Right atrium auricular region (tissue), 2 donors: Measurements from ENCODE around the gene MYL4. TPM values are rescaled to one million over a fixed set of nuclear protein-coding genes. Genes with fewer than 3 reads are reported as not detected.
A peak's percentile ranks its signal among the peaks of the same experiment; 100 is the strongest.

Source experiments
- DNase-seq: peaks from one replicate; pipeline ENCODE4 v3.0.0-alpha.2; 2019; ENCODE audit warnings: low spot score
- H3K27ac ChIP-seq, 2 donors: fragments of 200-600 bp; sonication (generic); 1 replicate in 1 of 2; 2 replicates in 1 of 2; pipeline ENCODE4 v1.5.1; 2016 to 2019
- H3K27me3 ChIP-seq, 2 donors: fragments of 200-600 bp; sonication (generic); one replicate each; pipeline versions ENCODE4 v1.5.1 to v1.6.0; 2017 to 2019
- H3K36me3 ChIP-seq: fragments of 200-600 bp; sonication (generic); one replicate; pipeline ENCODE4 v1.5.1; 2016
- H3K4me1 ChIP-seq, 2 donors: fragments of 200-600 bp; sonication (generic); one replicate each; pipeline versions ENCODE4 v1.5.1 to v1.6.0; 2017 to 2019
- H3K4me3 ChIP-seq, 2 donors: fragments of 200-600 bp; sonication (generic); 1 replicate in 1 of 2; 2 replicates in 1 of 2; pipeline ENCODE4 v1.5.1; 2017 to 2019; ENCODE audit warnings: mild to moderate bottlenecking in 1 of 2, moderate library complexity in 1 of 2
- H3K9me3 ChIP-seq, 2 donors: fragments of 200-600 bp; sonication (generic); one replicate each; pipeline ENCODE4 v1.5.1; 2019
- total RNA-seq, 2 donors: library from RNA; depleted of rRNA; stranded (reverse); fragments of >200 nt; gene quantifications; one replicate each; pipeline ENCODE4 v1.1.0, GENCODE V29; 2016
- TF ChIP-seq, protein P1 (sequence below), 2 donors: fragments of 200-600 bp; sonication (generic); IDR thresholded peaks; one replicate each; pipeline ENCODE4 v1.5.1; 2019; ENCODE audit warnings: antibody characterized with exemption in 2 of 2

The MYL4 gene
- total RNA-seq, 2 donors from 2014 or later: 3,895 to 5,829 TPM

DNA sequence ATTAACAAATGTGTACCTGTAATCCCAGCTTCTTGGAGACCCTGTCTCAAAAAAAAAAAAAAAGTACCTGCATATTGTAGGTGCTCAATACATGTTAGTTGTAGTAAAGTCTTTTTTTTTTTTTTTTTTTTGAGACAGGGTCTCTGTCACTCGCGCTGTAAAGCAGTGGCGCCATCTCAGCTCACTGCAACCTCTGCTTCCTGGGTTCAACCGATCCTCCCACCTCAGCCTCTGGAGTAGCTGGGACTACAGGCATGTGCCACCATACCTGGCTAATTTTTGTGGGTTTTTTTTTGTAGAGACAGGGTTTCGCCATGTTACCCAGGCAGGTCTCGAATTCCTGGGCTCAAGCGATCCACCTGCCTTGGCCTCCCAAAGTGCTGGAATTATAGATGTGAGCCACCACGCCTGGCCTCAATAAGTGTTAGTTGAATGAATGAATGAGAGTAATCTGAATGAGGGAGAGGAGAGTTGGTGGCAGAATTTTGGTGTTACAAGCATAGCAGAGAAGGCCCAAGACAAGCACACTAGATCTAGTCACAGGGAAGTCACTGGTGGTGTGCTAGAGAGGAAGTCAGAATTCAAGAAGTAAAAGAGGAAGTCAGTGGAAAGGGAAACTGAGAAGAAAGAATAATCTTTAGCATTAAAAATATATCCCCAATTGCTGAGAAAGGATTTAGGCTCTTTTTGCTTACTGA, 9.4 kb upstream of the MYL4 start:
- Histone ChIP-seq H3K27ac (peak overlapping the region in 1 of 2 donors; percentile 6), H3K36me3 (no peaks in the 10 kb centered on the region)
- DNase-seq: no peak

DNA sequence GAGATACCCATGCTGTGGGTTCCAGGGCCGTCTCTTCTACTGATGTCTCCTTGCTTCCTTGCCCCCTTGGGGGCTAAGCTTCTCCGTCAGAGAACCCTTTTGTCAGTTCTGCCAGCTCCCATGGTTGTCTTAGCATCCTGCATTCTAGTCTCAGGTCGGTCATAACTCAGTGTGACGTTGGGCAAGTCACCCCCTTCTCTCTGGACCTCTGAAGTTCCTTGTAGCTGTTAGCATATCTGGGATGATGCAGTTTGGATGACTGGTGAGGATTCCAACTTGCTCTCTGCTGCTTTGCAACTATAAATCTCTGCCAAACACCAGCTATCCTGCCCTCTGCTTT, 8.9 kb upstream of the MYL4 start:
- no peaks in the 10 kb centered on the region for H3K36me3 ChIP-seq
- H3K27ac ChIP-seq: peak overlapping the region in 1 of 2 donors; percentile 6
- no peaks in the 10 kb centered on the region for H3K27me3 ChIP-seq
- no peak for DNase-seq
- H3K4me3 ChIP-seq: no peak overlapping the region
- H3K9me3 ChIP-seq: no peaks in the 10 kb centered on the region
- H3K4me1 ChIP-seq: peaks cover 0 to 19% of the 10 kb centered on the region in 2 donors
- TF ChIP-seq, protein P1, sequence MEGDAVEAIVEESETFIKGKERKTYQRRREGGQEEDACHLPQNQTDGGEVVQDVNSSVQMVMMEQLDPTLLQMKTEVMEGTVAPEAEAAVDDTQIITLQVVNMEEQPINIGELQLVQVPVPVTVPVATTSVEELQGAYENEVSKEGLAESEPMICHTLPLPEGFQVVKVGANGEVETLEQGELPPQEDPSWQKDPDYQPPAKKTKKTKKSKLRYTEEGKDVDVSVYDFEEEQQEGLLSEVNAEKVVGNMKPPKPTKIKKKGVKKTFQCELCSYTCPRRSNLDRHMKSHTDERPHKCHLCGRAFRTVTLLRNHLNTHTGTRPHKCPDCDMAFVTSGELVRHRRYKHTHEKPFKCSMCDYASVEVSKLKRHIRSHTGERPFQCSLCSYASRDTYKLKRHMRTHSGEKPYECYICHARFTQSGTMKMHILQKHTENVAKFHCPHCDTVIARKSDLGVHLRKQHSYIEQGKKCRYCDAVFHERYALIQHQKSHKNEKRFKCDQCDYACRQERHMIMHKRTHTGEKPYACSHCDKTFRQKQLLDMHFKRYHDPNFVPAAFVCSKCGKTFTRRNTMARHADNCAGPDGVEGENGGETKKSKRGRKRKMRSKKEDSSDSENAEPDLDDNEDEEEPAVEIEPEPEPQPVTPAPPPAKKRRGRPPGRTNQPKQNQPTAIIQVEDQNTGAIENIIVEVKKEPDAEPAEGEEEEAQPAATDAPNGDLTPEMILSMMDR (IDR thresholded peaks at IDR 0.05): no peak

More for the DNA sequence above, 9.4 kb upstream of the MYL4 start:
- Histone ChIP-seq H3K4me3 (no peak overlapping the region), H3K9me3 (no peaks in the 10 kb centered on the region), H3K4me1 (peaks cover 0 to 13% of the 10 kb centered on the region in 2 donors), H3K27me3 (no peaks in the 10 kb centered on the region)
- TF ChIP-seq, protein P1 (IDR thresholded peaks at IDR 0.05): no peak

DNA sequence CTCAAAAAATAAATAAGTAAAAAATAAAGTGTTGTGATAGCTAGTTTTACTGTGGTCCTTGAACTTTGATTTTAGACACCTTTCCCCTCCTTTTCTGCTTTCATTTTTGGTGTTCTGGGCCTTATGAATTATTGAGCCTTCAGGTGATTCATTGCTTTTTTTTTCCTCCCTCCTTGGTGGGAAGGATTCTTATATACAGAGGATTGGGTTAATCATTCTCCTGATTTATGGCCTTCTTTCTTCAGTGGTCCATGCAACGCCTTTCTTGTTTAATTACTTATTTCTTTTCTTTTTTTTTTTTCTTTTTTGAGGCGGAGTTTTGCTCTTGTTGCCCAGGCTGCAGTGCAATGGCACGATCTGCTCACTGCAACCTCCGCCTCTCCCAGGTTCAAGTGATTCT, 8.0 kb upstream of the MYL4 start:
- Histone ChIP-seq H3K36me3 (no peaks in the 10 kb centered on the region), H3K4me1 (peaks cover 0 to 27% of the 10 kb centered on the region in 2 donors), H3K27me3 (no peaks in the 10 kb centered on the region), H3K9me3 (no peaks in the 10 kb centered on the region), H3K4me3 (no peak overlapping the region), H3K27ac (no peak overlapping the region)
- no peak for DNase-seq
- TF ChIP-seq, protein P1 (IDR thresholded peaks at IDR 0.05): no peak

DNA sequence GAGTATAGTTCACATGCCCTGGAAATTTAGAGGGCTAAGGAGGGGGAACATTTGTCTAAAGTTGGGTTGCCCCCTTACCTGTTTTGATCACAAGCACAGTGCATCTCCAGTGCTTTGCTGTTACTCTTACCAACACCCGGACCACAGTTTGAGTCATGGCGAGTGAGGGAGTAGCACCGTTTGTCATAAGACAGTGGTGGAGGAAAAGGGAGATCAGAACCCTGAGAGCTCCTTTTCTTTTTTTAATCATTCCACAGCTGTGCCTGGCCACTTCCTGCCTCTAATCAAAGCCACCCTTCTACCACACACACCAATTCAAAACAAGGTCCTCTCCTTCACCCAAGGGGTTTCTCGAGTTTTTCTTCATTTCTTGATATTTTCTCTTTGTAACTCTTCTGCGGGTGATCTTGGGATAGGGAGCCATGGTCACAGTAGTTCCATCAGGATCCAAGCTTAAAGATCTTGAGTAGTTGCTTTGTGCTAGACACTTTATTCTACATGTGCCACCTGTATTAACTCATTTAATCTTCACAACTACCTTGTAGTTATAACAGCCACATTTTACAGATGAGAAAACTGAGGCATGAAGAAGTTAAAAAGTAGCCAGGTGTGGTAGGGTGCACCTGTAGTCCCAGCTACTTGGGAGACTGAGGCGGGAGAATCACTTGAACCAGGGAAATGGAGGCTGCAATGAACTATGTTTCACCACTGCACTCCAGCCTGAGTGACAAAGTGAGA, 5.0 kb upstream of the MYL4 start:
- Histone ChIP-seq H3K4me3 (no peak overlapping the region), H3K9me3 (no peaks in the 10 kb centered on the region), H3K36me3 (no peaks in the 10 kb centered on the region), H3K27me3 (no peaks in the 10 kb centered on the region), H3K4me1 (peaks cover 0 to 42% of the 10 kb centered on the region in 2 donors), H3K27ac (peak overlapping the region; percentile 84 to 95)
- DNase-seq: no peak
- TF ChIP-seq, protein P1 (IDR thresholded peaks at IDR 0.05): no peak

DNA sequence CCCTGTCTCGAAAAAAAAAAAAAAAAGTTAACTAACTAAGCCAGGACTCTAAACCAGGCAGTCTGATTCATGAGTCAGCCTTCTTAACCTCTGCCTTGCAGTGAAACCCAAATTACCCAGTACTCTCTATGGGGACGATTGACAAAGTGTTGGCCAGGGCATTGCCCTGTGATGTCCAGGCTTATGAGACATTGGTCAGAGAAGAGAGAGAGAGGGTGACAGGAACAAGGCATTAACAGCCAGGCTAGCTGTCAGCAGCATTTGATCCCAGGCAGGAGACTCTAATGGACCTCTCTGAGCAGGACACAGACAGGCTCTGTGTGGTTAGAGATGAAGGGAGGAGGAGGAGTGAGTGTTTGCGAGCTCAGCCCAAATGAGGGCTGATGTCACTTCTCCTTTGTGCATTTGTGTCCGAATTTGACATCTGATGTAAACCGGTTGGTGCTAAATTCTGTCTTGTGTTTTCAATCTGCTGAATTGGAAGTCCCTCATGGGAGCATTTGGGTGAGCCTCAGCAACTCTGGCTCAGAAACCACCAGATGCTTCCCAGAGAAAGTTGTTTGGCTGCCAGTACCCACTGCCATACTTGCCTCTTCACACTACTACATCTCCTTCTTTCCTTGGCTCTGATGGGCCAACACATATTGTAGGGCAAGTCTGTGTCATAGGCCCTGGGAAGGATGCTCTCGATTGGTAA, 4.3 kb upstream of the MYL4 start:
- TF ChIP-seq, protein P1 (IDR thresholded peaks at IDR 0.05): no peak
- DNase-seq: no peak
- Histone ChIP-seq H3K9me3 (no peaks in the 10 kb centered on the region), H3K27me3 (no peaks in the 10 kb centered on the region), H3K4me1 (peaks cover 0 to 42% of the 10 kb centered on the region in 2 donors), H3K27ac (peak overlapping the region; percentile 84 to 95), H3K36me3 (peaks cover 4% of the 10 kb centered on the region), H3K4me3 (peak overlapping the region in 1 of 2 donors; percentile 8)
